Endometrium (tissue), 2 donors: ENCODE results near the gene PCBP3.

Experiments
- FAIRE-seq: peaks from 2 replicates; lab custom pipeline; 2012; peaks lifted over from hg19 to GRCh38; lab: Jason Lieb, UNC
- donor health status: control.
- donor health status: control.

The PCBP3 gene

GRCh38 chr21:45724994-45725843 lies 81.7 kb downstream of the PCBP3 start:
- no peak for FAIRE-seq

- FAIRE-seq, result no peak
Observed at GRCh38 chr21:45725844-45726200, 82.3 kb downstream of the PCBP3 start.

GRCh38 chr21:45726438-45726837 lies 82.9 kb downstream of the PCBP3 start:
- no peak for FAIRE-seq

GRCh38 chr21:45727390-45727789 lies 83.9 kb downstream of the PCBP3 start:
- FAIRE-seq, result no peak

- FAIRE-seq, result no peak
Observed at GRCh38 chr21:45735259-45736000, 91.9 kb downstream of the PCBP3 start.

GRCh38 chr21:45736042-45736689 lies 92.6 kb downstream of the PCBP3 start:
- no peak for FAIRE-seq

GRCh38 chr21:45736690-45737484 lies 93.4 kb downstream of the PCBP3 start:
- no peak for FAIRE-seq

- no peak for FAIRE-seq
Observed at GRCh38 chr21:45737485-45738166, 94.1 kb downstream of the PCBP3 start.

GRCh38 chr21:45739218-45740087 lies 95.9 kb downstream of the PCBP3 start:
- no peak for FAIRE-seq

GRCh38 chr21:45740088-45740440 lies 96.5 kb downstream of the PCBP3 start:
- no peak for FAIRE-seq

- no peak for FAIRE-seq
Observed at GRCh38 chr21:45740491-45741357, 97.2 kb downstream of the PCBP3 start.

GRCh38 chr21:45741691-45742090 lies 98.2 kb downstream of the PCBP3 start:
- FAIRE-seq, result no peak

GRCh38 chr21:45742247-45742646 lies 98.7 kb downstream of the PCBP3 start:
- FAIRE-seq, result no peak

GRCh38 chr21:45745256-45745655 lies 101.7 kb downstream of the PCBP3 start:
- no peak for FAIRE-seq

GRCh38 chr21:45747233-45747766 lies 103.8 kb downstream of the PCBP3 start:
- no peak for FAIRE-seq

- FAIRE-seq, result no peak
Observed at GRCh38 chr21:45747802-45748445, 104.4 kb downstream of the PCBP3 start.

- FAIRE-seq, result no peak
Observed at GRCh38 chr21:45748593-45748992, 105.1 kb downstream of the PCBP3 start.

- no peak for FAIRE-seq
Observed at GRCh38 chr21:45749974-45750373, 106.4 kb downstream of the PCBP3 start.

- FAIRE-seq, result no peak
Observed at GRCh38 chr21:45750936-45751335, 107.4 kb downstream of the PCBP3 start.
